Fibroblast of villous mesenchyme (primary cell): Measurements from ENCODE around the gene ZMYM3. TPM values are rescaled to one million over a fixed set of nuclear protein-coding genes. Genes with fewer than 3 reads are reported as not detected.
"Not testable (repeated sequence)": the region's sequence is repeated elsewhere in the genome, so short reads cannot be mapped to it uniquely, and the experiment has no call there.

Experiments
- DNase-seq: peaks from one replicate; pipeline ENCODE4 v3.0.0-alpha.2; 2010; ENCODE audit warnings: low read depth
- H3K4me3 ChIP-seq: 2 replicates; pipeline ENCODE4 v1.5.1; 2011; ENCODE audit warnings: low read depth, mild to moderate bottlenecking, low read length
- CTCF ChIP-seq: IDR thresholded peaks from 2 replicates; pipeline ENCODE4 v1.5.1; 2012; ENCODE audit warnings: low read depth, mild to moderate bottlenecking, low read length; ENCODE audit not compliant: insufficient read depth
- total RNA-seq: library from RNA; depleted of rRNA; stranded (reverse); fragments of >200 nt; gene quantifications from 2 replicates; pipeline ENCODE4 v1.2.3, GENCODE V29; 2012

ZMYM3 gene
- total RNA-seq, 1 donor, result 28.5 TPM

DNA sequence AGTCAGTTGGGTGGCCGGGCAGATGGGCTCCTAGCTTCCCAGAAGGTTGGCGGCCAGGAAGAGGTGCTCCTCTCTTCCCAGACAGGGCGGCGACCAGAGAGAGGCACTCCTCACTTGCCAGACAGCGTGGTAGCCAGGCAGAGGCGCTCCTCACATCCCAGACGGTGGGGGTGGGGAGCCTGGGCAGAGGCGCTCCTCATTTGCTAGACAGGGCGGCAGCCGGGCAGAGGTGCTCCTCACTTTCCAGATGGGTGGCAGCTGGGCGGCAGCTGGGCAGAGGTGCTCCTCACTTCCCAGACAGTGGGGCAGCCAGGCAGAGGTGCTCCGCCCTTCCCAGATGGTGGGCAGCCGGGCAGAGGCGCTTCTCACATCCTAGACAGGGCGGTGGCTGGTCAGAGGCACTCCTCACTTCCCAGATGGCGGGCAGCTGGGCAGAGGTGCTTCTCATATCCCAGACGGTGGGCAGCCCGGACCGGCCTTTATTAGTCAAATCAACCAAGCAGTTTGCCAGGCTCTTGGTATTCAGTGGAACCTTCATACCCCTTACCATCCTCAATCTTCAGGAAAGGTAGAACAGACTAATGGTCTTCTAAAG is 16.0 kb upstream of the ZMYM3 start:
- TF ChIP-seq CTCF, result no peak

DNA sequence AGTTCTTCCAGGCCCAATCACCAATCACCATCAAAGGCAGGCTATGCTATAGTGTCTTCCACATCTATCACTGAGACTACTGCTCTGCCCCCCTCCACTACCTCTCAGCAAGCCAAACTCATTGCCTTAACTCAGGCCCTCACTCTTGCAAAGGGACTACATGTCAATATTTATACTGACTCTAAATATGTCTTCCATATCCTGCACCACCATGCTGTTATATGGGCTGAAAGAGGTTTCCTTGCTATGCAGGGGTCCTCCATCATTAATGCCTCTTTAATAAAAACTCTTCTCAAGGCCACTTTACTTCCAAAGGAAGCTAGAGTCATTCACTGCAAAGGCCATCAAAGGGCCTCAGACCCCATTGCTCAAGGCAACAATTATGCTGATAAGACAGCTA is 14.7 kb upstream of the ZMYM3 start:
- DNase-seq, H3K4me3 ChIP-seq: not testable (repeated sequence)

More for the DNA sequence above, 16.0 kb upstream of the ZMYM3 start:
- DNase-seq, result no peak
- H3K4me3 ChIP-seq, result no peak overlapping the region

DNA sequence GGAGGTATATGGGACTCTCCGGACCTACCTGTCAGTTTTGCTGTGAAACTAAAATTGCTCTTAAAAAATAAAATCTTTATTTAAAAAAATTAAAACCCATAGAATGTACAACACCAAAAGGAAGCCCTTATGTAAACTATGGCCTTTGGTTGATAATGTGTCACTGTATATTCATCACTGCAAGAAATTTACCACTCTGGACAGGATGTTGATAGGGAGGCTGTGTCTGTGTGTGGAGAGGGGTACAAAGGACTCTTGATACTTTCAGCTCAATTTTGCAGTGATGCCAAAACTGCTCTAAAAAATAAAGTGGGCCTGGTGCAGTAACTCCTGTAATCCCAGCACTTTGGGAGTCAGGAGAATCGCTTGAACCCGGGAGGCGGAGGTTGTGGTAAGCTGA is 2.9 kb upstream of the ZMYM3 start:
- H3K4me3 ChIP-seq, result no peak overlapping the region
- DNase-seq, result peak; percentile 8
- no peak for TF ChIP-seq CTCF

DNA sequence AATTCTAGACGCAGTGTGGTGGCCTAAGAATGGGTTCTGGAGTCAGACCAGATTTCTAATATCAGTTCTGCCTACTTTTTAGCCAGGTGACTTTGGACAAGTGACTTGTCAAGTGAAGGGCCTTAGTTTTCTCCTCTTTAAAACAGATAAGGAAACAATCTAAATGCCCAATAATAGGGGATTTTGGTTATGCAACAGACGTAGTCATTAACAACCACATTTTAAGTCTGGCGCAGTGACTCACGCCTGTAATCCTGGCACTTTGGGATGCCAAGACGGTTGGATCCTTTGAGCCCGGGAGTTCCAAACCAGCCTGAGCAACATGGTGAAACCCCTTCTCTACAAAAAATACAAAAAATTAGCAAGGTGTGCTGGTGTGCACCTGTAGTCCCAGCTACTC is 2.1 kb upstream of the ZMYM3 start:
- no peak overlapping the region for H3K4me3 ChIP-seq
- TF ChIP-seq CTCF, result no peak
- DNase-seq, result peak; percentile 49

DNA sequence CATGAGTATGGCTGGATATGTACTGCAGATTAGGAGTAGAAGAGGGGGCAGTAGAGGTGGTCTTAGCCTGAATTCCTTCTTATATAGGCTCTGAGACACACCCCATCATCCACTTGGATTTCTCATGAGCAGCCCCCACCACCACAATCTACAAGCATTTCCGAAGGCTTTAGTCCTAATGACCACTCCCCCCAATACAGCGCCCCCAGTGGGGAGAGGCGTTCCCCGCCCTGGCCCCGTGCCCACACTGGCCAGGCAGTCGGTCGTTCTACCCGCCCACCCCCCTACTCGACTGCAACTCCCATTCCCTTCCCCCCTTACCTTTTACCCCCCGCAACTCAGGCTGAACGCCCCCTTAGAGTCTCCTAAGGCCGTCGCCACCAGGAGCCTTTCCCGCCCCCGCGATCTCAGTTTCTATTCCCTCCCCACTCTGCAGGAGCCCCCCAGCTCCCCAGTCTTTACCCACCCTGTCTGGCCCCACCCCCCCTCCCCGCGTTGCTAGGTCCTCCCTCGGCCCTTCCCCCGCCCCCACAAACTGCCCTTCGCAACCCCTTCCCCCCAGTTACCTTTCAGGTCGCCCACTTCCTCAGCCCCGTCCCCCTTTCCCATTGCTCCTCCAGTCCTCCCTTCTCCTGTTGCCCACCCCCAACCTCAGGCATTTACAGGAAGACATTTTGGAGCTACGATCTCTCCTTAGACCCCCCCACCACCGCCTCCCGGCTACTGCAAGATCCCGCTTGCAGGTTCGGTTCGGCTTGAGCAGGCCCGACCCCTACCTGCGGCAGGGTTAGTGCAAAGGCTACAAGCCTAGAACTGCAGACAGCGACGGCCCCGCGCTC is 468 bp downstream of the ZMYM3 start:
- TF ChIP-seq CTCF, result peak; percentile 45
- DNase-seq, result peak; percentile 18
- peak overlapping the region; percentile 84 for H3K4me3 ChIP-seq

DNA sequence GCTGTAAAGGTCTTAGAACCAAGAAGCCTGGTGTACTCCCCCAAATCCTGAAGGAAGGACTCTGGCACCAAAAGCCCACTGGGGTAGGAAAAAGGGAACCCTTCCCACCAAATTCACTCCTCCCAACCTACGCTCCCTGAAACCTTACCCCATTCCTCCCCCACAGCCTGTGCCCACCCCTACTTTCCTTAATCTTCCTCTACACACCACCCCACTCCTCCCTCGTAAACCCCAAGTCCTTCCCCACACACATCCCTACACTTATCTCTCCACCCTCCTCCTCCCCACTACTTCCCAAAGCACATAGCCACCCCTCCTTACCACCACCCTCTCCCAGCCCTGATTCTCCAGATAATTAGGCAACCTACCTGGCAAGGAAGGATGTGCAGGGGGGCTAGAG is 1.7 kb downstream of the ZMYM3 start:
- no peak for TF ChIP-seq CTCF
- peak overlapping the region; percentile 84 for H3K4me3 ChIP-seq
- no peak for DNase-seq

GRCh38 chrX:71251466-71251973 is 2.4 kb downstream of the ZMYM3 start:
- peak; percentile 14 for DNase-seq

More at GRCh38 chrX:71251466-71251973, 2.4 kb downstream of the ZMYM3 start:
- TF ChIP-seq CTCF, result no peak
- H3K4me3 ChIP-seq, result no peak overlapping the region
